H1 (cell line): ENCODE results near the gene KCNV2. TPM values are rescaled to one million over a fixed set of nuclear protein-coding genes. Genes with fewer than 3 reads are reported as not detected.

Experiments
- CTCF ChIA-PET: fragments of 300-600 bp; sonication (Branson Sonifier 250); formaldehyde crosslinking; loops from one replicate; lab custom pipeline; 2021; ENCODE audit not compliant: partially characterized antibody; lab: Charles Lee
- POLR2A ChIA-PET: fragments of 300-600 bp; sonication (Branson Sonifier 250); formaldehyde crosslinking; loops from one replicate; lab custom pipeline; 2021; ENCODE audit warnings: inconsistent platforms; ENCODE audit not compliant: partially characterized antibody; lab: Charles Lee
- DNase-seq, 2 experiments: peaks; one replicate each; pipeline versions ENCODE4 v3.0.0 to v3.0.0-alpha.2; 2010 to 2022; ENCODE audit warnings: low spot score in 2 of 2, low read depth in 1 of 2, mixed read lengths in 1 of 2
- FAIRE-seq: peaks from 2 replicates; lab custom pipeline; 2011; peaks lifted over from hg19 to GRCh38; lab: Jason Lieb, UNC
- H2AFZ ChIP-seq: 2 replicates; pipeline ENCODE4 v1.8.1; 2012; ENCODE audit warnings: low read length, inconsistent platforms
- H2AK5ac ChIP-seq: 2 replicates; pipeline ENCODE4 v1.6.1; 2013; ENCODE audit warnings: low read depth, low read length
- H2BK120ac ChIP-seq: replicated peaks from 2 replicates; pipeline ENCODE3; 2013; ENCODE audit warnings: low read depth, low read length, inconsistent platforms
- H2BK12ac ChIP-seq: 2 replicates; pipeline ENCODE4 v1.6.1; 2013; ENCODE audit warnings: low read depth, low read length
- H2BK15ac ChIP-seq: 2 replicates; pipeline ENCODE4 v1.6.1; 2013; ENCODE audit warnings: low read length
- H2BK20ac ChIP-seq: 2 replicates; pipeline ENCODE4 v1.6.1; 2013; ENCODE audit warnings: low read length
- H2BK5ac ChIP-seq: 2 replicates; pipeline ENCODE4 v1.6.1; 2013; ENCODE audit warnings: low read depth, low read length
- H3K14ac ChIP-seq: 2 replicates; pipeline ENCODE4 v1.6.1; 2013; ENCODE audit warnings: inconsistent platforms; ENCODE audit not compliant: insufficient read length
- H3K18ac ChIP-seq: 2 replicates; pipeline ENCODE4 v1.6.1; 2013; ENCODE audit warnings: low read length; ENCODE audit errors: extremely low read depth
- H3K23ac ChIP-seq: 2 replicates; pipeline ENCODE4 v1.6.1; 2013; ENCODE audit warnings: inconsistent platforms; ENCODE audit not compliant: insufficient read length
- H3K23me2 ChIP-seq: 2 replicates; pipeline ENCODE4 v1.6.1; 2013; ENCODE audit warnings: low read depth, low read length
- H3K27ac ChIP-seq: 2 replicates; pipeline ENCODE4 v1.6.1; 2011; ENCODE audit warnings: low read depth, low read length, inconsistent platforms
- H3K27me3 ChIP-seq, 4 experiments: replicated peaks in 1 of 4; 1 replicate in 1 of 4; 2 replicates in 3 of 4; pipeline versions ENCODE4 v1.6.1 to v1.8.1; 2011 to 2013; ENCODE audit warnings: low read length in 3 of 4, mild to moderate bottlenecking in 3 of 4, inconsistent platforms in 2 of 4, mixed read lengths in 2 of 4, moderate library complexity in 1 of 4; ENCODE audit not compliant: control insufficient read depth in 3 of 4, insufficient read depth in 3 of 4; ENCODE audit errors: extremely low read depth in 1 of 4
- H3K36me3 ChIP-seq, 4 experiments: 2 replicates each; pipeline versions ENCODE4 v1.6.1 to v1.8.1; 2011 to 2013; ENCODE audit warnings: mild to moderate bottlenecking in 4 of 4, low read length in 3 of 4, moderate library complexity in 2 of 4, control low read depth in 1 of 4, inconsistent platforms in 1 of 4; ENCODE audit not compliant: insufficient read depth in 4 of 4, control insufficient read depth in 2 of 4
- H3K4ac ChIP-seq: replicated peaks from 2 replicates; pipeline ENCODE3; 2013; ENCODE audit warnings: low read length, low read depth, mixed read lengths, inconsistent platforms; ENCODE audit not compliant: insufficient read length
- H3K4me1 ChIP-seq, 4 experiments: replicated peaks in 1 of 4; 1 replicate in 1 of 4; 2 replicates in 3 of 4; pipeline versions ENCODE4 v1.6.1 to v1.8.1; 2011 to 2013; ENCODE audit warnings: low read length in 3 of 4, inconsistent platforms in 2 of 4, mixed read lengths in 1 of 4; ENCODE audit not compliant: insufficient read depth in 4 of 4, control insufficient read depth in 3 of 4
- H3K4me2 ChIP-seq, 2 experiments: 2 replicates each; pipeline versions ENCODE4 v1.6.1 to v1.8.1; 2011 to 2013; ENCODE audit warnings: low read depth in 2 of 2, low read length in 2 of 2, control low read depth in 1 of 2, inconsistent platforms in 1 of 2, mild to moderate bottlenecking in 1 of 2; ENCODE audit not compliant: insufficient read depth in 1 of 2
- H3K4me3 ChIP-seq, 4 experiments: fragments of 200-600, 300-600 bp in 1 of 4; sonication (generic), shearing (Covaris generic), sonication (Bioruptor Twin) in 1 of 4; 2 replicates each; pipeline versions ENCODE4 v1.5.1 to v1.8.1; 2011 to 2016; ENCODE audit warnings: low read length in 4 of 4, low read depth in 3 of 4, control low read depth in 2 of 4, inconsistent platforms in 2 of 4, mild to moderate bottlenecking in 2 of 4, mixed read lengths in 1 of 4, moderate library complexity in 1 of 4; ENCODE audit not compliant: insufficient read depth in 2 of 4; ENCODE audit errors: extremely low read depth in 1 of 4
- H3K56ac ChIP-seq: replicated peaks from 2 replicates; pipeline ENCODE3; 2013; ENCODE audit warnings: low read depth, mild to moderate bottlenecking, mixed read lengths, low read length, inconsistent platforms; ENCODE audit not compliant: insufficient read length
- H3K79me1 ChIP-seq: 2 replicates; pipeline ENCODE4 v1.6.1; 2013; ENCODE audit warnings: low read depth, low read length, control low read depth
- H3K79me2 ChIP-seq, 2 experiments: 2 replicates each; pipeline versions ENCODE4 v1.6.1 to v1.8.1; 2012 to 2013; ENCODE audit warnings: low read length in 2 of 2, mild to moderate bottlenecking in 2 of 2, inconsistent platforms in 1 of 2; ENCODE audit not compliant: insufficient read depth in 2 of 2, control insufficient read depth in 1 of 2
- H3K9ac ChIP-seq, 4 experiments: replicated peaks in 1 of 4; 1 replicate in 1 of 4; 2 replicates in 3 of 4; pipeline versions ENCODE4 v1.6.1 to v1.8.1; 2011 to 2013; ENCODE audit warnings: low read depth in 3 of 4, low read length in 3 of 4, control low read depth in 2 of 4, mild to moderate bottlenecking in 2 of 4, moderate library complexity in 2 of 4, inconsistent platforms in 1 of 4; ENCODE audit errors: extremely low read depth in 1 of 4
- H3K9me3 ChIP-seq, 2 experiments: 2 replicates each; pipeline versions ENCODE4 v1.6.1 to v1.8.1; 2012 to 2013; ENCODE audit warnings: mild to moderate bottlenecking in 2 of 2, moderate library complexity in 2 of 2, control low read depth in 1 of 2, inconsistent platforms in 1 of 2, low read depth in 1 of 2, low read length in 1 of 2, mixed read lengths in 1 of 2; ENCODE audit not compliant: insufficient read depth in 2 of 2
- H4K20me1 ChIP-seq, 2 experiments: replicated peaks in 1 of 2; 2 replicates each; pipeline versions ENCODE3 to v1.8.1; 2011 to 2013; ENCODE audit warnings: inconsistent platforms in 2 of 2, low read length in 2 of 2, mild to moderate bottlenecking in 1 of 2; ENCODE audit not compliant: insufficient read depth in 2 of 2, control insufficient read depth in 1 of 2
- H4K5ac ChIP-seq: 2 replicates; pipeline ENCODE4 v1.6.1; 2013; ENCODE audit warnings: low read length, low read depth, mixed read lengths, inconsistent platforms; ENCODE audit not compliant: insufficient read length
- H4K8ac ChIP-seq: 2 replicates; pipeline ENCODE4 v1.8.0; 2013; ENCODE audit warnings: mild to moderate bottlenecking, moderate library complexity, low read length, inconsistent platforms; ENCODE audit not compliant: insufficient read depth; ENCODE audit errors: extremely low read depth
- H4K91ac ChIP-seq: replicated peaks from 2 replicates; pipeline ENCODE3; 2013; ENCODE audit warnings: low read length, mixed read lengths, inconsistent platforms; ENCODE audit not compliant: insufficient read length
- EZH2 ChIP-seq: fragments of 200-600 bp; sonication (generic); IDR thresholded peaks from 2 replicates; pipeline ENCODE4 v1.7.1; 2012; ENCODE audit warnings: low read depth, mild to moderate bottlenecking, moderate library complexity, low read length, inconsistent platforms; ENCODE audit not compliant: severe bottlenecking
- KDM5A ChIP-seq: fragments of 200-600 bp; IDR thresholded peaks from 2 replicates; pipeline ENCODE4 v1.7.1; 2012; ENCODE audit warnings: mild to moderate bottlenecking, low read length, inconsistent platforms, mixed read lengths
- SRF ChIP-seq: IDR thresholded peaks from 2 replicates; pipeline ENCODE4 v1.6.1; 2011; ENCODE audit warnings: mild to moderate bottlenecking, low read depth, low read length, moderate library complexity
- TAF7 ChIP-seq: optimal IDR thresholded peaks from 2 replicates; pipeline ENCODE3; 2011; ENCODE audit warnings: low read depth, mild to moderate bottlenecking, inconsistent platforms, low read length, moderate library complexity, borderline replicate concordance
- TCF12 ChIP-seq: IDR thresholded peaks from 2 replicates; pipeline ENCODE4 v1.6.1; 2011; ENCODE audit warnings: low read depth, mild to moderate bottlenecking, low read length
- WGBS, 2 experiments: shearing (Covaris generic) in 1 of 2; methylation state at CpG; one replicate each; pipeline versions ENCODE4 v1.1.6 to v1.1.7; 2013 to 2015; ENCODE audit warnings: low lambda C conversion rate in 2 of 2, mixed read lengths in 2 of 2, inconsistent platforms in 1 of 2, low coverage in 1 of 2, missing lambda C conversion rate in 1 of 2; ENCODE audit not compliant: insufficient replicate concordance in 2 of 2, insufficient coverage in 1 of 2, insufficient read length in 1 of 2; ENCODE audit errors: extremely low coverage in 1 of 2, missing lambda C conversion rate in 1 of 2; 5-methylcytosine and 5-hydroxymethylcytosine counted together
- polyA plus RNA-seq, 7 experiments: library from polyadenylated mRNA; depleted of rRNA in 3 of 7; stranded (reverse) in 5 of 7; unstranded in 2 of 7; fragments of >200 nt in 5 of 7; fragments of 200-250 nt in 2 of 7; gene quantifications; 1 replicate in 5 of 7; 2 replicates in 1 of 7; 4 replicates in 1 of 7; pipeline versions ENCODE4 v1.2.1 to v1.2.3, GENCODE V29; 2011 to 2013; ENCODE audit warnings: missing spikeins in 2 of 7, mixed read lengths in 2 of 7
- total RNA-seq: library from RNA; stranded (reverse); fragmentation: NEBNext Ultra II Directional; extraction: Animal tissue kit (Norgen Biotek cat#: 25700); gene quantifications from 2 replicates; pipeline ENCODE4 v1.2.1, GENCODE V29; 2021

KCNV2 gene
- total and polyA plus RNA-seq, 2 of the 8 experiments (the other 6 are each of a cell fraction or from before 2014, with no cell fraction given), result not detected

DNA sequence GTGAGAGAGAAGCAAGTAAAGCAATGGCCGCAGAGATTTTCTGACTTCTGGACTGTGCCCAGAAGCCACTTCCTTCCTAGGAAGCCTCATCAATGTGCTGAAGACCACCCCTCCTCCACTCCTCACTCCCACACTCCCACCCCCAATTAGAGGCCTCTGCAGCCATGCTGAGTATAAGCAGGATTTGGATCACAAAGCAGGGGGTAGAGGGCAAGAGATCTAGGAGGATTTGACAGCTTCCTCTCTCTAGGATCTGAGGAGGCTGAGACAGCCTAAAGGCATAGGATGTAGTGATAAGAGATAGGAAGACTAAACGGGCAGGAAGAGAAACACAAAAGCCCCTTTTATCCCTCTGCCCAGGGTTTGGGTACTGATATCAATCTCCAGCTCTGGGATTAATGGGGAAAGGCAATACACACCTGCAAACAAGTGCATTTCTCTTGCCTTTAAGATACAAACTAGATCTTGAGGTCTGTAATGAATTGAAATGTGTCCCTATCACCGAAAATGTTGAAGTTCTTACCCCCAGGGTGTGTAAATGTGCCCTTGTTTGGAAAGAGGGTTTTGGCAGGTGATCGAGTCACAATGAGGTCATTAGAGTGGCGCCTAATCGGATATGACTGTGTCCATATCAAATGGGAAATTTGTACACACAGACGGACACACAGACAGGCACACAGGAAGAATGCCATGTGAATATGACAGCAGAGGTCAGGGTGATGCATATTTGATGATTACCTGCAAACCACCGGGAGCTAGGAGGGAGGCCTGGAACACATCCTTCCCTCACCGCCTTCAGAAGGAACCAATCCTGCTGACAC, 28.5 kb downstream of the KCNV2 start:
- 88% methylated on average over 9 of the region's 9 CpGs; no CpG with 5 or more reads in 1 of the 2 experiments for WGBS, 2 experiments
- H3K79me1 ChIP-seq, result no peaks in the 10 kb centered on the region
- TF ChIP-seq SRF (no peak), TCF12 (no peak), EZH2 (no peak), TAF7 (no peak), KDM5A (no peak)
- no peak for FAIRE-seq
- no peak overlapping the region for H4K91ac ChIP-seq
- peaks cover 0 to 5% (median 0%) of the 10 kb centered on the region in 4 experiments; a peak in 2 of 8 replicates for H3K36me3 ChIP-seq
- H3K27me3 ChIP-seq, result no peaks in the 10 kb centered on the region
- H3K56ac ChIP-seq, result no peak overlapping the region
- no peak overlapping the region for H3K4ac ChIP-seq
- H2BK15ac ChIP-seq, result no peak overlapping the region
- H4K5ac ChIP-seq, result no peak overlapping the region
- H3K23me2 ChIP-seq, result no peaks in the 10 kb centered on the region
- peaks cover 0 to 6% (median 2%) of the 10 kb centered on the region in 4 experiments; a peak in 2 of 7 replicates for H3K4me1 ChIP-seq
- no peaks in the 10 kb centered on the region for H3K9me3 ChIP-seq
- H3K9ac ChIP-seq, result no peak overlapping the region
- H4K8ac ChIP-seq, result no peak overlapping the region
- H3K23ac ChIP-seq, result no peak overlapping the region
- no peak overlapping the region for H2AFZ ChIP-seq
- no peak overlapping the region for H3K18ac ChIP-seq
- ChIA-PET CTCF (interaction anchor here (0.7 to 1.7 kb wide), 4 partner anchors 10 to 112 kb away, joined by 3 to 5 read pairs (median 4); no protein-coding TSS in a partner anchor), POLR2A (interaction anchor here (2.2 kb wide), 1 partner anchor 15 kb away, joined by 9 read pairs; no protein-coding TSS in a partner anchor)
- H2BK20ac ChIP-seq, result no peak overlapping the region
- H3K79me2 ChIP-seq, result no peaks in the 10 kb centered on the region
- H2BK120ac ChIP-seq, result no peak overlapping the region
- no peak overlapping the region for H2AK5ac ChIP-seq
- no peak overlapping the region for H2BK12ac ChIP-seq
- DNase-seq, result no peak
- no peak overlapping the region for H3K4me3 ChIP-seq
- no peaks in the 10 kb centered on the region for H4K20me1 ChIP-seq
- H3K14ac ChIP-seq, result no peak overlapping the region
- H3K27ac ChIP-seq, result peak overlapping the region; percentile 32; the same call in 1 of the 2 replicates
- H3K4me2 ChIP-seq, result no peak overlapping the region
- H2BK5ac ChIP-seq, result no peak overlapping the region
